Heart left ventricle (tissue), 16 donors: ENCODE results near the gene CFAP43. TPM values are rescaled to one million over a fixed set of nuclear protein-coding genes. Genes with fewer than 3 reads are reported as not detected.
A peak's percentile ranks its signal among the peaks of the same experiment; 100 is the strongest.

ENCODE experiments used
- ATAC-seq, 4 donors: fragments of 200-7000 bp; cut with Tn5 transposase; one replicate each; pipeline ENCODE4 v1.9.1; 2020 to 2022; ENCODE audit warnings: moderate library complexity in 4 of 4, mild to moderate bottlenecking in 3 of 4, moderate number of reproducible peaks in 1 of 4
- DNase-seq, 5 donors: peaks; one replicate each; pipeline ENCODE4 v3.0.0-alpha.2; 2020
- H3K27ac ChIP-seq, 12 donors: fragments of 200-600 bp; sonication (generic) in 4 of 12; one replicate each; pipeline versions ENCODE4 v1.5.0 to v1.8.0; 2016 to 2022; ENCODE audit warnings: mild to moderate bottlenecking in 2 of 12
- H3K27me3 ChIP-seq, 9 donors: fragments of 200-600 bp; sonication (generic) in 2 of 9; one replicate each; pipeline versions ENCODE4 v1.5.1 to v1.8.0; 2016 to 2022; ENCODE audit warnings: mild to moderate bottlenecking in 3 of 9
- H3K36me3 ChIP-seq, 9 donors: fragments of 200-600 bp; sonication (generic) in 2 of 9; one replicate each; pipeline versions ENCODE4 v1.5.0 to v1.8.0; 2018 to 2022; ENCODE audit warnings: mild to moderate bottlenecking in 2 of 9
- H3K4me1 ChIP-seq, 12 donors: fragments of 200-600 bp; sonication (generic) in 4 of 12; one replicate each; pipeline versions ENCODE4 v1.5.0 to v1.8.0; 2016 to 2022; ENCODE audit warnings: mild to moderate bottlenecking in 3 of 12
- H3K4me3 ChIP-seq, 12 donors: fragments of 200-600 bp; sonication (generic) in 4 of 12; one replicate each; pipeline versions ENCODE4 v1.5.0 to v1.8.0; 2017 to 2022; ENCODE audit warnings: mild to moderate bottlenecking in 9 of 12, moderate library complexity in 4 of 12
- H3K9me3 ChIP-seq, 12 donors: fragments of 200-600 bp; sonication (generic) in 4 of 12; one replicate each; pipeline versions ENCODE4 v1.5.0 to v1.8.0; 2016 to 2022; ENCODE audit warnings: mild to moderate bottlenecking in 1 of 12
- POLR2A ChIP-seq, 2 donors: fragments of 450-650 bp; IDR thresholded peaks; one replicate each; pipeline ENCODE4 v1.6.1; 2017; ENCODE audit warnings: antibody characterized with exemption in 2 of 2, mild to moderate bottlenecking in 2 of 2, moderate library complexity in 2 of 2
- WGBS, 4 donors: extraction: QIAGEN DNeasy Blood & Tissue Kit in 2 of 4; methylation state at CpG; one replicate each; pipeline versions ENCODE4 v1.1.5 to v1.1.7; 2013 to 2018; 5-methylcytosine and 5-hydroxymethylcytosine counted together
- intact Hi-C, 10 donors: fragments of 100-400 bp; cut with DNase I; formaldehyde crosslinking; loops; one replicate each; pipeline versions ENCODE4 v1.11.1 to v1.14.2; 2022
- polyA plus RNA-seq, 2 donors: library from polyadenylated mRNA; stranded (reverse); fragments of 200-250 nt; gene quantifications; one replicate each; pipeline ENCODE4 v1.2.3, GENCODE V29; 2013
- total RNA-seq, 9 donors: library from RNA; depleted of rRNA in 2 of 9; stranded (reverse); fragments of >200 nt in 2 of 9; fragmentation: NEBNext Ultra II Directional in 3 of 9; extraction: Animal tissue kit (Norgen Biotek cat#: 25700) in 3 of 9; gene quantifications; one replicate each; pipeline versions ENCODE4 v1.1.0 to v1.2.4, GENCODE V29; 2016 to 2023
- TF ChIP-seq, protein P1 (sequence below), 12 donors: fragments of 200-600 bp; sonication (generic) in 4 of 12; IDR thresholded peaks; one replicate each; pipeline versions ENCODE4 v1.5.0 to v1.8.0; 2018 to 2022; ENCODE audit warnings: antibody characterized with exemption in 12 of 12, mild to moderate bottlenecking in 5 of 12
- donor health status: ischemic (EF 13 %, LVEDD 7.1; RV severe dilation, severe dysfunction).
- donor health status: healthy with polysubstance abuse.
- donor health status: DM: no; HTN: yes; CAD: no.
- donor health status: DM: no; HTN: no; CAD: no.
- donor health status: ischemic (EF 25% LVEDD 6.9; RV normal size, moderate dysfunction).
- donor health status: ischemic (EF 25% LVEDD 5.7; RV mildly dilated, moderate dysfunction).
- donor health status: healthy.
- donor health status: DM: yes; HTN: yes; CAD: no.
- donor health status: ischemic (EF 35%, LVEDD 5.7; RV mildly dilated, moderate dysfunction).
- donor health status: nonischemic (EF 11% LVEDD 7.7; RV severe dilation, severe dysfunction).
- donor health status: DM: yes; HTN: yes; CAD: no.
- donor health status: PGD.
- donor health status: ischemic (EF 29% LVEDD 5.4; RV normal size, mild dysfunction).
- donor health status: nonischemic (EF 23%, LVEDD 6.1; RV moderate dilation, normal function).

Gene CFAP43
- total and polyA plus RNA-seq, 11 donors = 0.11 to 0.84 (median 0.19) TPM; not detected in 6

DNA sequence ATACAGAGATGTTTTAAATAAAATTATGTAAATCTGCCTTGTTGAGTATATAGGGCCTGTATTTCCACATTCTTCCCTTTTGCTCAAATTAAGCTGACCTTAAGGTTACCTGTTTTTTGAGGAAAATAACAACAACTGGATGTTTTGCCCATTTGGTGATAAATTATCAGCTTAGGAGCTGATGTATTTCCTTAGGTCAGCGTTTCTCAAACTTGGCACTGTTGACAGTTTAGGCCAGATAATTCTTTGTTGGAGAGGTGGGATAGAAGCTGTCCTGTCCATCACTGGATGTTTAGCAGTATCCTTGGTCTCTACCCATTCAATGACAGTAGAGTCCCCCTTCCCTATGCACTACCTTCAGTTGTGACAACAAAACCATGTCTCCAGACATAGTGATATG lies 44.0 kb upstream of the CFAP43 start:
- no peaks in the 10 kb centered on the region for H3K9me3 ChIP-seq
- no peak overlapping the region for H3K4me3 ChIP-seq
- H3K36me3 ChIP-seq = no peaks in the 10 kb centered on the region
- ATAC-seq = no peak
- intact Hi-C loops = no loop called here
- no peak for DNase-seq
- peaks cover 0 to 7% (median 0%) of the 10 kb centered on the region in 12 donors for H3K4me1 ChIP-seq
- H3K27ac ChIP-seq = no peak overlapping the region
- TF ChIP-seq POLR2A (IDR thresholded peaks at IDR 0.05) = no peak
- TF ChIP-seq, protein P1, sequence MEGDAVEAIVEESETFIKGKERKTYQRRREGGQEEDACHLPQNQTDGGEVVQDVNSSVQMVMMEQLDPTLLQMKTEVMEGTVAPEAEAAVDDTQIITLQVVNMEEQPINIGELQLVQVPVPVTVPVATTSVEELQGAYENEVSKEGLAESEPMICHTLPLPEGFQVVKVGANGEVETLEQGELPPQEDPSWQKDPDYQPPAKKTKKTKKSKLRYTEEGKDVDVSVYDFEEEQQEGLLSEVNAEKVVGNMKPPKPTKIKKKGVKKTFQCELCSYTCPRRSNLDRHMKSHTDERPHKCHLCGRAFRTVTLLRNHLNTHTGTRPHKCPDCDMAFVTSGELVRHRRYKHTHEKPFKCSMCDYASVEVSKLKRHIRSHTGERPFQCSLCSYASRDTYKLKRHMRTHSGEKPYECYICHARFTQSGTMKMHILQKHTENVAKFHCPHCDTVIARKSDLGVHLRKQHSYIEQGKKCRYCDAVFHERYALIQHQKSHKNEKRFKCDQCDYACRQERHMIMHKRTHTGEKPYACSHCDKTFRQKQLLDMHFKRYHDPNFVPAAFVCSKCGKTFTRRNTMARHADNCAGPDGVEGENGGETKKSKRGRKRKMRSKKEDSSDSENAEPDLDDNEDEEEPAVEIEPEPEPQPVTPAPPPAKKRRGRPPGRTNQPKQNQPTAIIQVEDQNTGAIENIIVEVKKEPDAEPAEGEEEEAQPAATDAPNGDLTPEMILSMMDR (IDR thresholded peaks at IDR 0.05) = no peak
- WGBS, 4 donors = 54 to 67% (median 56%) methylated on average over 1 of the region's 1 CpG
- H3K27me3 ChIP-seq = peaks cover 0 to 14% (median 4%) of the 10 kb centered on the region in 9 donors

DNA sequence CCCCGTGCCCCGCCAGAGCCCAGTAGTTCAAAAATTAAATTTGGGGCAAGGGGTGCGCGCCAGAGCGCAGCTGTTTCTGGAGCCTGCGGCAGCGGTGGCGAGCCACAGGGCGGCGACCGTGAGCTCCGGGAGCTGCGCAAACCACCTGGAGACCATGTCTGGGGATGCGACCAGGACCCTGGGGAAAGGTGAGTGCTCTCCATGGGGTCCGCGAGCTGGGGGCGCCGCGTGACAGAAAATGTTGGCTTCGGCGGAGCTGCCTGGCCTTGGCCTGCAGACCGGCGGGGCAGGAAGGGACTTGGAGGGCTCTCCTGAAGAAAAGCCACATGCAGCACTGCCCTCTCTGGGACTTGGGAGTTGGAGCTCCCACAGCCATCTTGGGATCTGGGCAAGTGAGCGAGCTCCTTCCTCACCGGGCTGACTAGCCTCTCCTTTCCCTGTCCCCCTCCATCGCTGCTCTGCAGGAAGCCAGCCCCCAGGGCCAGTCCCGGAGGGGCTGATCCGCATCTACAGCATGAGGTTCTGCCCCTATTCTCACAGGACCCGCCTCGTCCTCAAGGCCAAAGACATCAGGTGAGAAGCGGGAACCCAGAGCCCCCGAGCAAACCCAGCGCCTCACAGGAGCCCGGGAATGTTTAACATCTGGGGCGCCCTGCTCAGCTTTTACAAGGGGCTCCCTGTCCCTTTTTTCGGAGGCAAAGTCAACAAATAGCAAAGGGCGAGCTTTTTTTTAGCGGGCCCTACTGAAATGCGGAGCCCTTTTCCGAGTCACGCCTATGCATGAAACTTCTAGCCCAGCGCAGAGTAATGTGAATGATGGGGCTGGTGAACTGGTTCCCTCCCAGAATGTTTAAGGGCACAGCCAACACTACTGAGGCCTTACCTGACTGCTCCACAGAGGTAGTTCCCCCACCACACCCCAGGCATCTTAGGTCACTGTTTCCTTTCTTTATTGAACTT lies 42.9 kb upstream of the CFAP43 start:
- peak overlapping the region in 1 of 12 donors; percentile 12 for H3K4me3 ChIP-seq
- DNase-seq = peak in 3 of 5 donors; percentile 41 to 65 (median 44)
- no peaks in the 10 kb centered on the region for H3K9me3 ChIP-seq
- WGBS, 4 donors = 21 to 35% (median 27%) methylated on average over 41 to 42 of the region's 42 CpGs
- peaks cover 0 to 7% (median 0%) of the 10 kb centered on the region in 12 donors for H3K4me1 ChIP-seq
- peaks cover 0 to 14% (median 4%) of the 10 kb centered on the region in 9 donors for H3K27me3 ChIP-seq
- intact Hi-C loops = loop anchor here in 1 of 10 donors (5.0 kb wide), 1 partner anchor 77 kb away; the partner anchor contains the start of gene CFAP58
- no peak for TF ChIP-seq POLR2A (IDR thresholded peaks at IDR 0.05)
- TF ChIP-seq, protein P1 (IDR thresholded peaks at IDR 0.05) = peak; percentile 57 to 86 (median 72)
- peak; percentile 55 to 82 (median 72) for ATAC-seq
- no peaks in the 10 kb centered on the region for H3K36me3 ChIP-seq
- H3K27ac ChIP-seq = no peak overlapping the region

DNA sequence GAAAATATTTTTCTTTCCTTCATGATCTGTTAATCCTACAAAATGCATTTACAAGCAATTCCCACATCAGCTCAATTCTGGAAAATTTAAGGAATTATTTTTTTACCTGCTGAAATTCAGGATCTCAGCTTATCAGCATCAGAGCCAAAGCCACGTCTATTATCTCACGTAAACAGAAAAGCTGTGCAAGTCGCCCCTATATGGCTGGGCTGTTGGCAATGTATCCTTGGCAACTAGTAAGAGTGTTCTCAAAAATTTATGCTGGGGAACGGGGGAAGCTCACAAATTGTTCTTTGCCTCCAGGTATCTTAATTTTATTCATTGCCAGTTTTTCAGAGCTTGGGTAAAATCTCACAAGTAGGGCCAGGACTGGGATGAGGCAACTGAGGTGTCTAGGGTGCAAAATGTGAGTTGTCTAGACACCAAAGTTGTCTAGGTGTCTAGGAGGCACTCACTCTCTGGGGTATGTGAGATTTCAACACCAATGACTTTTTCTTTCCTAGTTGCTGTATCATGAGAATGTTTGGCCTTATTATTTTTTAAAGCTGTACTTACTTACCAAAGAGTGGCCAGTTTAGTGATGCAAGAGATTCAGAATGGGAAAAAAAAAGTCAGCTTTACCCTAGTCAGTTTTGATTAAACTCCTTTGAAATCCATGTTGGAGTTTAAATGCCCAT lies 41.9 kb upstream of the CFAP43 start:
- 79 to 84% (median 83%) methylated on average over 4 of the region's 4 CpGs for WGBS, 4 donors
- no peak overlapping the region for H3K4me3 ChIP-seq
- DNase-seq (no peak), ATAC-seq (no peak)
- H3K9me3 ChIP-seq = no peaks in the 10 kb centered on the region
- H3K27me3 ChIP-seq = peaks cover 0 to 14% (median 4%) of the 10 kb centered on the region in 9 donors
- TF ChIP-seq, protein P1 (IDR thresholded peaks at IDR 0.05) = no peak
- no peak for TF ChIP-seq POLR2A (IDR thresholded peaks at IDR 0.05)
- no peak overlapping the region for H3K27ac ChIP-seq
- intact Hi-C loops = loop anchor here in 1 of 10 donors (5.0 kb wide), 1 partner anchor 78 kb away; the partner anchor contains the start of gene CFAP58
- peaks cover 0 to 13% (median 4%) of the 10 kb centered on the region in 12 donors for H3K4me1 ChIP-seq
- H3K36me3 ChIP-seq = no peaks in the 10 kb centered on the region
